ENCODE data around the gene MMS22L.
A peak's percentile ranks its signal among the peaks of the same experiment; 100 is the strongest.
"Not testable (repeated sequence)": the region's sequence is repeated elsewhere in the genome, so short reads cannot be mapped to it uniquely, and the experiment has no call there.

The MMS22L gene

GRCh38 chr6:97218912-97219311, 64.1 kb downstream of the MMS22L start:
- DNase-seq: no peak

GRCh38 chr6:97215157-97215769, 67.8 kb downstream of the MMS22L start:
- DNase-seq: no peak

GRCh38 chr6:97214671-97215070, 68.3 kb downstream of the MMS22L start:
- DNase-seq: no peak

- DNase-seq: no peak
Observed at GRCh38 chr6:97207383-97207782, 75.6 kb downstream of the MMS22L start.

GRCh38 chr6:97205966-97206365, 77.0 kb downstream of the MMS22L start:
- no peak for DNase-seq

GRCh38 chr6:97203343-97203742, 79.7 kb downstream of the MMS22L start:
- DNase-seq: no peak

- no peak for DNase-seq
Observed at GRCh38 chr6:97198046-97198565, 84.9 kb downstream of the MMS22L start.

GRCh38 chr6:97195117-97195516, 87.9 kb downstream of the MMS22L start:
- no peak for DNase-seq

GRCh38 chr6:97189767-97190166, 93.2 kb downstream of the MMS22L start:
- DNase-seq: no peak

GRCh38 chr6:97187951-97188350, 95.1 kb downstream of the MMS22L start:
- no peak for DNase-seq

GRCh38 chr6:97186416-97186999, 96.5 kb downstream of the MMS22L start:
- DNase-seq: peak; percentile 61

- DNase-seq: no peak
Observed at GRCh38 chr6:97177905-97178304, 105.1 kb downstream of the MMS22L start.

- no peak for DNase-seq
Observed at GRCh38 chr6:97176468-97176867, 106.5 kb downstream of the MMS22L start.

- no peak for DNase-seq
Observed at GRCh38 chr6:97175806-97176205, 107.2 kb downstream of the MMS22L start.

GRCh38 chr6:97174471-97174870, 108.5 kb downstream of the MMS22L start:
- DNase-seq: no peak

- no peak for DNase-seq
Observed at GRCh38 chr6:97160280-97160679, 122.7 kb downstream of the MMS22L start.

- not testable (repeated sequence) for DNase-seq
Observed at GRCh38 chr6:97155447-97155846, 127.6 kb downstream of the MMS22L start.

GRCh38 chr6:97154015-97154414, 129.0 kb downstream of the MMS22L start:
- no peak for DNase-seq

- no peak for DNase-seq
Observed at GRCh38 chr6:97151601-97152000, 131.4 kb downstream of the MMS22L start.

GRCh38 chr6:97150932-97151331, 132.1 kb downstream of the MMS22L start:
- DNase-seq: no peak

- DNase-seq: no peak
Observed at GRCh38 chr6:97147421-97147820, 135.6 kb downstream of the MMS22L start.

GRCh38 chr6:97145691-97146090, 137.3 kb downstream of the MMS22L start:
- no peak for DNase-seq

- no peak for DNase-seq
Observed at GRCh38 chr6:97141756-97142155, 141.3 kb downstream of the MMS22L start.

GRCh38 chr6:97138581-97138980, 144.4 kb downstream of the MMS22L start:
- DNase-seq: no peak

Data from stimulated activated CD4-positive, alpha-beta T cell treated with anti-CD3 and anti-CD28 coated beads, Interleukin-12 subunit alpha, Interleukin-12 subunit beta, amount 100 ng/mL, for 4 hours (primary cell).